Natural killer cell (primary cell): ENCODE results near the gene GFRA1. TPM values are rescaled to one million over a fixed set of nuclear protein-coding genes. Genes with fewer than 3 reads are reported as not detected.

ENCODE experiments used
- ATAC-seq, 3 donors: fragments of 150-1000 bp in 2 of 3; fragments of 200-7000 bp in 1 of 3; cut with Tn5 transposase; 1 replicate in 1 of 3; 2 replicates in 2 of 3; pipeline ENCODE4 v1.10.0; 2021; ENCODE audit warnings: mild to moderate bottlenecking in 2 of 3, moderate library complexity in 2 of 3
- DNase-seq, 2 donors: peaks; one replicate each; pipeline versions ENCODE4 v3.0.0 to v3.0.0-alpha.2; 2013 to 2021; ENCODE audit warnings: mixed read lengths in 1 of 2
- H3K27ac ChIP-seq: one replicate; pipeline ENCODE4 v1.5.1; 2013; ENCODE audit warnings: mild to moderate bottlenecking, low read length
- H3K27me3 ChIP-seq: one replicate; pipeline ENCODE4 v1.6.1; 2013; ENCODE audit warnings: low read length; ENCODE audit not compliant: control insufficient read depth, insufficient read depth
- H3K36me3 ChIP-seq: one replicate; pipeline ENCODE4 v1.6.1; 2013; ENCODE audit warnings: low read length; ENCODE audit not compliant: control insufficient read depth, insufficient read depth
- H3K4me1 ChIP-seq: one replicate; pipeline ENCODE4 v1.6.1; 2013; ENCODE audit warnings: low read length; ENCODE audit not compliant: control insufficient read depth, insufficient read depth
- H3K4me3 ChIP-seq: one replicate; pipeline ENCODE4 v1.5.1; 2013; ENCODE audit warnings: low read length
- H3K9me3 ChIP-seq: one replicate; pipeline ENCODE4 v1.6.1; 2013; ENCODE audit warnings: low read length; ENCODE audit not compliant: control insufficient read depth, insufficient read depth
- H3K27ac Mint-ChIP-seq, 2 donors: one replicate each; pipeline ENCODE4 v1.8.0; 2022; ENCODE audit warnings: mild to moderate bottlenecking in 2 of 2, mixed read lengths in 2 of 2, moderate library complexity in 1 of 2
- H3K27me3 Mint-ChIP-seq, 2 donors: one replicate each; pipeline ENCODE4 v1.8.0; 2022; ENCODE audit warnings: low read depth in 2 of 2, mixed read lengths in 2 of 2
- H3K36me3 Mint-ChIP-seq: one replicate; pipeline ENCODE4 v1.8.0; 2022; ENCODE audit warnings: mixed read lengths
- H3K4me1 Mint-ChIP-seq, 2 donors: one replicate each; pipeline ENCODE4 v1.8.0; 2022; ENCODE audit warnings: mixed read lengths in 2 of 2
- H3K4me3 Mint-ChIP-seq: one replicate; pipeline ENCODE4 v1.8.0; 2022; ENCODE audit warnings: mild to moderate bottlenecking, moderate library complexity, mixed read lengths
- H3K9me3 Mint-ChIP-seq, 2 donors: one replicate each; pipeline ENCODE4 v1.8.0; 2022; ENCODE audit warnings: mixed read lengths in 2 of 2
- CTCF ChIP-seq: fragments of 200-600 bp; IDR thresholded peaks from one replicate; pipeline ENCODE4 v1.8.0; 2022; ENCODE audit warnings: antibody characterized with exemption
- WGBS: methylation state at CpG from one replicate; pipeline ENCODE4 v1.1.7; 2013; ENCODE audit warnings: missing lambda C conversion rate; ENCODE audit not compliant: insufficient coverage; 5-methylcytosine and 5-hydroxymethylcytosine counted together
- intact Hi-C: fragments of 100-400 bp; cut with micrococcal nuclease; formaldehyde crosslinking; loops from one replicate; pipeline ENCODE4 v1.14.2; 2022
- total RNA-seq, 4 donors: library from RNA; stranded (reverse); fragments of 120-200 nt in 1 of 4; gene quantifications; one replicate each; pipeline versions ENCODE4 v1.2.3 to v1.2.4, GENCODE V29; 2013 to 2022

GFRA1 gene
- total RNA-seq, 3 donors from 2014 or later (not counting 1 experiment from before 2014, with no cell fraction given), result not detected

GRCh38 chr10:116154651-116155050 lies 118.4 kb downstream of the GFRA1 start:
- intact Hi-C loops, result no loop called here
- ATAC-seq, result no peak

GRCh38 chr10:116151076-116151475 lies 121.9 kb downstream of the GFRA1 start:
- ATAC-seq (no peak), DNase-seq (no peak)
- H3K9me3 Mint-ChIP-seq, result peaks cover 3 to 8% of the 10 kb centered on the region in 2 donors
- Histone ChIP-seq H3K4me3 (no peak overlapping the region), H3K27me3 (no peaks in the 10 kb centered on the region), H3K9me3 (no peaks in the 10 kb centered on the region), H3K36me3 (no peaks in the 10 kb centered on the region), H3K27ac (no peak overlapping the region), H3K4me1 (peaks cover 5% of the 10 kb centered on the region)
- no peaks in the 10 kb centered on the region for H3K36me3 Mint-ChIP-seq
- peaks cover 0 to 5% of the 10 kb centered on the region in 2 donors for H3K4me1 Mint-ChIP-seq
- intact Hi-C loops, result no loop called here
- TF ChIP-seq CTCF, result no peak
- H3K27ac Mint-ChIP-seq, result no peak overlapping the region
- no peak overlapping the region for H3K4me3 Mint-ChIP-seq
- no peaks in the 10 kb centered on the region for H3K27me3 Mint-ChIP-seq

More at GRCh38 chr10:116154651-116155050, 118.4 kb downstream of the GFRA1 start:
- no peaks in the 10 kb centered on the region for H3K36me3 ChIP-seq
- no peak overlapping the region for H3K4me3 ChIP-seq
- peaks cover 0 to 5% of the 10 kb centered on the region in 2 donors for H3K9me3 Mint-ChIP-seq
- H3K4me1 ChIP-seq, result no peaks in the 10 kb centered on the region
- no peaks in the 10 kb centered on the region for H3K36me3 Mint-ChIP-seq
- no peak for DNase-seq
- H3K27ac Mint-ChIP-seq, result no peak overlapping the region
- H3K27me3 ChIP-seq, result no peaks in the 10 kb centered on the region
- no peak for TF ChIP-seq CTCF
- WGBS, result 70% methylated on average over 1 of the region's 1 CpG
- H3K27ac ChIP-seq, result no peak overlapping the region
- H3K4me1 Mint-ChIP-seq, result no peaks in the 10 kb centered on the region
- H3K9me3 ChIP-seq, result peaks cover 3% of the 10 kb centered on the region
- no peaks in the 10 kb centered on the region for H3K27me3 Mint-ChIP-seq
- no peak overlapping the region for H3K4me3 Mint-ChIP-seq

- Mint-ChIP-seq H3K27me3 (no peaks in the 10 kb centered on the region), H3K36me3 (no peaks in the 10 kb centered on the region), H3K27ac (no peak overlapping the region), H3K4me1 (peaks cover 0 to 5% of the 10 kb centered on the region in 2 donors), H3K4me3 (no peak overlapping the region), H3K9me3 (peaks cover 3 to 8% of the 10 kb centered on the region in 2 donors)
- no peaks in the 10 kb centered on the region for H3K9me3 ChIP-seq
- WGBS, result 88% methylated on average over 3 of the region's 6 CpGs
- ATAC-seq (no peak), DNase-seq (no peak)
- H3K4me3 ChIP-seq, result no peak overlapping the region
- no peaks in the 10 kb centered on the region for H3K27me3 ChIP-seq
- no peak for TF ChIP-seq CTCF
- H3K4me1 ChIP-seq, result peaks cover 5% of the 10 kb centered on the region
- intact Hi-C loops, result no loop called here
- no peaks in the 10 kb centered on the region for H3K36me3 ChIP-seq
- no peak overlapping the region for H3K27ac ChIP-seq
These were observed 122.4 kb downstream of the GFRA1 start for GRCh38 chr10:116150606-116151005.
